PC-3 (cell line): ENCODE data around the gene BPIFB2. TPM values are rescaled to one million over a fixed set of nuclear protein-coding genes. Genes with fewer than 3 reads are reported as not detected.

ENCODE experiments used
- ATAC-seq: fragments of 200-7000 bp; cut with Tn5 transposase; 2 replicates; pipeline ENCODE4 v1.9.1; 2020; ENCODE audit warnings: mild to moderate bottlenecking, moderate library complexity
- BruUV-seq: library from RNA; stranded (reverse); fragments of 400-500 nt; replicated peaks from 2 replicates; lab custom pipeline; 2021; lab: Mats Ljungman, UMichigan
- CTCF ChIA-PET: fragments of 300-600 bp; sonication (Branson Sonifier 250); formaldehyde crosslinking; loops from one replicate; lab custom pipeline; 2022; ENCODE audit warnings: antibody characterized with exemption; lab: Charles Lee
- POLR2A ChIA-PET: fragments of 300-600 bp; sonication (Branson Sonifier 250); formaldehyde crosslinking; loops from one replicate; lab custom pipeline; 2022; ENCODE audit warnings: antibody characterized with exemption; ENCODE audit not compliant: unreplicated experiment; lab: Charles Lee
- DNase-seq: peaks from one replicate; pipeline ENCODE4 v3.0.0-alpha.2; 2015
- H2AFZ ChIP-seq: fragments of 300-600 bp; sonication (generic); 2 replicates; pipeline ENCODE4 v1.6.0; 2016; ENCODE audit warnings: antibody characterized with exemption, low read length
- H3F3A ChIP-seq: fragments of 300-600 bp; sonication (generic); one replicate; pipeline ENCODE4 v1.6.0; 2017; ENCODE audit warnings: antibody characterized with exemption, low read length, control low read depth, mild to moderate bottlenecking; ENCODE audit not compliant: unreplicated experiment
- H3K27ac ChIP-seq: fragments of 300-600 bp; sonication (generic); 2 replicates; pipeline ENCODE4 v1.5.1; 2016; ENCODE audit warnings: mild to moderate bottlenecking, low read length
- H3K27me3 ChIP-seq: fragments of 300-600 bp; sonication (generic); 2 replicates; pipeline ENCODE4 v1.6.1; 2016; ENCODE audit warnings: low read length, mixed read lengths
- H3K36me3 ChIP-seq: fragments of 300-600 bp; sonication (generic); 2 replicates; pipeline ENCODE4 v1.6.1; 2016; ENCODE audit warnings: low read depth, mixed run types, low read length, mixed read lengths
- H3K4me1 ChIP-seq: fragments of 300-600 bp; sonication (generic); 2 replicates; pipeline ENCODE4 v1.5.1; 2016; ENCODE audit warnings: low read length; ENCODE audit not compliant: insufficient read depth
- H3K4me2 ChIP-seq: fragments of 300-600 bp; sonication (generic); 2 replicates; pipeline ENCODE4 v1.6.0; 2016; ENCODE audit warnings: low read length
- H3K4me3 ChIP-seq: fragments of 300-600 bp; sonication (generic); 2 replicates; pipeline ENCODE4 v1.5.1; 2016; ENCODE audit warnings: mild to moderate bottlenecking, low read length, mixed read lengths
- H3K79me2 ChIP-seq: fragments of 300-600 bp; sonication (generic); 2 replicates; pipeline ENCODE4 v1.6.1; 2017; ENCODE audit warnings: low read length, mixed read lengths
- H3K9ac ChIP-seq: fragments of 300-600 bp; sonication (generic); 2 replicates; pipeline ENCODE4 v1.6.0; 2016; ENCODE audit warnings: mild to moderate bottlenecking, low read length
- H3K9me2 ChIP-seq: fragments of 300-600 bp; sonication (generic); replicated peaks from 2 replicates; pipeline ENCODE4 v1.6.1; 2016; ENCODE audit warnings: mixed run types, low read length, mixed read lengths
- H3K9me3 ChIP-seq: fragments of 300-600 bp; sonication (generic); 2 replicates; pipeline ENCODE4 v1.6.1; 2016; ENCODE audit warnings: low read length, mixed read lengths
- H4K20me1 ChIP-seq: fragments of 300-600 bp; sonication (generic); 2 replicates; pipeline ENCODE4 v1.6.1; 2016; ENCODE audit warnings: low read length, mixed read lengths
- EZH2 ChIP-seq: fragments of 300-600 bp; sonication (generic); IDR thresholded peaks from one replicate; pipeline ENCODE4 v1.6.1; 2017; ENCODE audit warnings: antibody characterized with exemption, mild to moderate bottlenecking, low read length; ENCODE audit not compliant: unreplicated experiment
- EZH2phosphoT487 ChIP-seq: fragments of 300-600 bp; sonication (generic); IDR thresholded peaks from 2 replicates; pipeline ENCODE4 v1.6.1; 2018; ENCODE audit warnings: mild to moderate bottlenecking, antibody characterized with exemption, low read length, borderline replicate concordance
- intact Hi-C: fragments of 100-400 bp; cut with micrococcal nuclease; formaldehyde crosslinking; loops from 2 replicates; pipeline ENCODE4 v1.9.0; 2023
- total RNA-seq: library from RNA; depleted of rRNA; stranded (reverse); fragments of >200 nt; gene quantifications from 2 replicates; pipeline ENCODE4 v1.2.3, GENCODE V29; 2014
- TF ChIP-seq, protein P1 (sequence below): fragments of 300-600 bp; sonication (generic); conservative IDR thresholded peaks from 2 replicates; pipeline ENCODE4 v1.5.1; 2017; ENCODE audit warnings: antibody characterized with exemption, low read depth, mild to moderate bottlenecking, low read length

Gene BPIFB2
- total RNA-seq, 1 experiment from 2014 or later: not detected

DNA sequence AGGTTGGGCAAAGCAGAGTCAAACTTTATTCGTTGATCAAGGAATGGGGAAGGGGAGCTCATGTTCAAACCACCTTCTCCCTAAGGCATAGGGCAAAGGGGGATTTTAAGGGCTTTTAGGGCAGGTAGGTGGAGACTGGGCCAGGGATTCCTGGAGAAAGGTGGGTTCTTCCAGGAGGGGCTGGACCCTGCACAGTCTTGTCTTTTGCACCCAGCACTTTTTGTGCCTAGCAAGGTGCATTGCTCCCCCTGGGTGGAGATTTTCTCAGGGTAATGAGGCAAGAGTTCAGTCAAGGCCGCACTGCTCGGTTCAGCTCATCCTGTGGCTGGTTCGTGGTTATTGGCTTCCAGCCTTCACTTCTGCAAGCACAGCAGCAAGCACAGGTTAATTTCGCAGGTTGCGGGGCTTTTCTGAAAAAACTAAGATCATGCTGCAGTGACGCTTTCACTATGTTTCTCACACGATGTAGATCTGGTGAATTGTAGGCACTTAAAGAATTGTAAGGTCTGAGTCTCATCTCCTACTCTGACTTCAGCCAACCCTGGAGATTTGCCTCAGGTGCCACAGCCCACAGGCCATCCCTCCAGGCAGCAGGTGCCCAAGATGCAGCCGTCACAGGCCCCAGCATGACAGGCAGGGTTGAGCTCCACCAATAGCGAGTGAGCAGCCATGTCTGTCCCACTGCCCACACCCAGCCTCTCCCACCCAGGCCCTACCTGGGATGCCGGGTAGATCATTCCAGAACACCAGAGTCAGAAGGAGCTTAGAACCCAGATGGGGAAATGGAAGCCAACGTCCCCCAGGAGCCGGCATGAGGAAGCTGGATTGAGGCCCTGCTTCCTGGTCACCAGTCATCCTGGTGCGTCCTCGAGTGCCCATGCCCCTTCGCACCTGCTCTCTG is 40.4 kb upstream of the BPIFB2 start:
- BruUV-seq: no TSS peak
- Histone ChIP-seq H3K27me3 (peaks cover 58% of the 10 kb centered on the region), H3K4me2 (no peak overlapping the region), H3K9ac (no peak overlapping the region), H4K20me1 (no peaks in the 10 kb centered on the region), H3K4me1 (no peaks in the 10 kb centered on the region), H2AFZ (no peak overlapping the region), H3K36me3 (no peaks in the 10 kb centered on the region), H3K4me3 (no peak overlapping the region), H3K27ac (no peak overlapping the region), H3K9me2 (no peaks in the 10 kb centered on the region), H3F3A (no peaks in the 10 kb centered on the region), H3K9me3 (no peaks in the 10 kb centered on the region), H3K79me2 (no peaks in the 10 kb centered on the region)
- POLR2A ChIA-PET: interaction anchor here (0.5 kb wide), 1 partner anchor 19 kb away, joined by 4 read pairs; no protein-coding TSS in a partner anchor
- intact Hi-C loops: no loop called here
- DNase-seq (no peak), ATAC-seq (no peak)
- CTCF ChIA-PET: no interaction called here
- TF ChIP-seq, protein P1, sequence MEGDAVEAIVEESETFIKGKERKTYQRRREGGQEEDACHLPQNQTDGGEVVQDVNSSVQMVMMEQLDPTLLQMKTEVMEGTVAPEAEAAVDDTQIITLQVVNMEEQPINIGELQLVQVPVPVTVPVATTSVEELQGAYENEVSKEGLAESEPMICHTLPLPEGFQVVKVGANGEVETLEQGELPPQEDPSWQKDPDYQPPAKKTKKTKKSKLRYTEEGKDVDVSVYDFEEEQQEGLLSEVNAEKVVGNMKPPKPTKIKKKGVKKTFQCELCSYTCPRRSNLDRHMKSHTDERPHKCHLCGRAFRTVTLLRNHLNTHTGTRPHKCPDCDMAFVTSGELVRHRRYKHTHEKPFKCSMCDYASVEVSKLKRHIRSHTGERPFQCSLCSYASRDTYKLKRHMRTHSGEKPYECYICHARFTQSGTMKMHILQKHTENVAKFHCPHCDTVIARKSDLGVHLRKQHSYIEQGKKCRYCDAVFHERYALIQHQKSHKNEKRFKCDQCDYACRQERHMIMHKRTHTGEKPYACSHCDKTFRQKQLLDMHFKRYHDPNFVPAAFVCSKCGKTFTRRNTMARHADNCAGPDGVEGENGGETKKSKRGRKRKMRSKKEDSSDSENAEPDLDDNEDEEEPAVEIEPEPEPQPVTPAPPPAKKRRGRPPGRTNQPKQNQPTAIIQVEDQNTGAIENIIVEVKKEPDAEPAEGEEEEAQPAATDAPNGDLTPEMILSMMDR: no peak
- TF ChIP-seq EZH2phosphoT487: no peak
- no peak for TF ChIP-seq EZH2

DNA sequence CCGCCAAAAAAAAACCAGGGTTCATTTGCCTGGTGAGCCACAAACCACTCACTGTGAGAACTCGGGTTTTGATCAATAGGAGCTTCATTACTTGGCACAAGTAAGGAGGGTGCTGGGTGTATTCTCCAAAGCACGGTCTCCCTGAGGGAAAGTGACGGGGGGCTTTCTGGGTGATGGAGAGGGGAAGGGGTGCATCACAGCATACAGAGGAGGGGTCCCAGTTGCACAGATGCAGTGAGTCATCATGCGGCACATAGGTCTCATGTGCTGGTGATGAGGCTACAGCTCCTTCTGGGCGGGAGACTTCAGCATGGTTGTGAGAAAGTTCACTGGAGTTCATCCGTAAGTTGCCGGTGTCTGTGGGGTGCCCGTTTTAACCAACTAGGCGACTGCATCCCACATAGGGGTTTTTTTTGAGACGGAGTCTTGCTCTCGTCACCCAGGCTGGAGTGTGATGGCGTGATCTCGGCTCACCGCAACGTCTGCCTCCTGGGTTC is 39.5 kb upstream of the BPIFB2 start:
- Histone ChIP-seq H3F3A (no peaks in the 10 kb centered on the region), H3K27me3 (peaks cover 55% of the 10 kb centered on the region), H3K27ac (no peak overlapping the region), H3K36me3 (no peaks in the 10 kb centered on the region), H3K79me2 (no peaks in the 10 kb centered on the region), H3K9me3 (no peaks in the 10 kb centered on the region), H3K9ac (no peak overlapping the region), H4K20me1 (no peaks in the 10 kb centered on the region), H3K4me1 (no peaks in the 10 kb centered on the region), H3K4me2 (no peak overlapping the region), H3K4me3 (no peak overlapping the region), H2AFZ (no peak overlapping the region), H3K9me2 (no peaks in the 10 kb centered on the region)
- BruUV-seq: no TSS peak
- ChIA-PET POLR2A (no interaction called here), CTCF (no interaction called here)
- TF ChIP-seq EZH2 (no peak), EZH2phosphoT487 (no peak)
- TF ChIP-seq, protein P1: no peak
- no peak for DNase-seq
- intact Hi-C loops: no loop called here
- no peak for ATAC-seq
